SK-N-SH treated with all-trans-retinoic acid at 6 μM for 48 hours (cell line): ENCODE data around the gene TUFT1.
A peak's percentile ranks its signal among the peaks of the same experiment; 100 is the strongest.

Experiments
- ATAC-seq: fragments of 200-7000 bp; cut with Tn5 transposase; 3 replicates; pipeline ENCODE4 v1.9.1; 2020; ENCODE audit warnings: mild to moderate bottlenecking, moderate library complexity
- ARNTL ChIP-seq: fragments of 450-650 bp; formaldehyde crosslinking; IDR thresholded peaks from 2 replicates; pipeline ENCODE4 v1.5.0; 2020; ENCODE audit warnings: low read depth, mild to moderate bottlenecking, moderate library complexity, borderline replicate concordance
- BACH2 ChIP-seq: fragments of 250-450 bp; sonication (Bioruptor Pico); IDR thresholded peaks from 2 replicates; pipeline ENCODE4 v1.9.0; 2021; ENCODE audit warnings: mild to moderate bottlenecking, borderline replicate concordance
- CREB5 ChIP-seq: fragments of 250-450 bp; sonication (Bioruptor Pico); IDR thresholded peaks from 2 replicates; pipeline ENCODE4 v1.5.1; 2020; ENCODE audit warnings: low read depth, mild to moderate bottlenecking, moderate library complexity
- CSDC2 ChIP-seq: fragments of 250-450 bp; sonication (Bioruptor Pico); IDR thresholded peaks from 2 replicates; pipeline ENCODE4 v1.5.0; 2020; ENCODE audit warnings: mild to moderate bottlenecking, moderate library complexity
- ESRRG ChIP-seq: fragments of 250-450 bp; sonication (Bioruptor Pico); IDR thresholded peaks from 2 replicates; pipeline ENCODE4 v1.6.1; 2021; ENCODE audit warnings: mild to moderate bottlenecking
- GLIS3 ChIP-seq: fragments of 250-450 bp; sonication (Bioruptor Pico); IDR thresholded peaks from 2 replicates; pipeline ENCODE4 v1.5.0; 2020; ENCODE audit warnings: mild to moderate bottlenecking, moderate library complexity
- ISL1 ChIP-seq: fragments of 250-450 bp; sonication (Bioruptor Pico); IDR thresholded peaks from 2 replicates; pipeline ENCODE4 v2.1.2; 2022; ENCODE audit warnings: mild to moderate bottlenecking, moderate library complexity
- OSR1 ChIP-seq: fragments of 250-450 bp; sonication (Bioruptor Pico); IDR thresholded peaks from 2 replicates; pipeline ENCODE4 v1.8.0; 2022; ENCODE audit warnings: moderate library complexity, mild to moderate bottlenecking, inconsistent platforms
- POU6F1 ChIP-seq: fragments of 250-450 bp; sonication (Bioruptor Pico); IDR thresholded peaks from 2 replicates; pipeline ENCODE4 v1.8.0; 2021; ENCODE audit warnings: low read depth, mild to moderate bottlenecking, moderate library complexity, borderline replicate concordance
- RARB ChIP-seq: fragments of 250-450 bp; sonication (Bioruptor Pico); IDR thresholded peaks from 2 replicates; pipeline ENCODE4 v1.8.0; 2021; ENCODE audit warnings: mild to moderate bottlenecking, moderate library complexity
- SNAI2 ChIP-seq: fragments of 250-450 bp; sonication (Bioruptor Pico); IDR thresholded peaks from 2 replicates; pipeline ENCODE4 v1.5.0; 2020; ENCODE audit warnings: mild to moderate bottlenecking, moderate library complexity
- TCF4 ChIP-seq: fragments of 250-450 bp; sonication (Bioruptor Pico); IDR thresholded peaks from 2 replicates; pipeline ENCODE4 v1.8.0; 2021; ENCODE audit warnings: mild to moderate bottlenecking, moderate library complexity, borderline replicate concordance
- TOX ChIP-seq: fragments of 250-450 bp; sonication (Bioruptor Pico); IDR thresholded peaks from 2 replicates; pipeline ENCODE4 v1.8.0; 2021; ENCODE audit warnings: mild to moderate bottlenecking, moderate library complexity, borderline replicate concordance
- ZC3H10 ChIP-seq: fragments of 250-450 bp; sonication (Bioruptor Pico); IDR thresholded peaks from 2 replicates; pipeline ENCODE4 v1.5.1; 2021; ENCODE audit warnings: mild to moderate bottlenecking, moderate library complexity
- ZFP3 ChIP-seq: fragments of 250-450 bp; sonication (Bioruptor Pico); IDR thresholded peaks from 2 replicates; pipeline ENCODE4 v1.5.0; 2020; ENCODE audit warnings: mild to moderate bottlenecking, moderate library complexity
- ZFP30 ChIP-seq: fragments of 450-650 bp; formaldehyde crosslinking; IDR thresholded peaks from 2 replicates; pipeline ENCODE4 v1.5.0; 2022; ENCODE audit warnings: mild to moderate bottlenecking, moderate library complexity
- ZNF565 ChIP-seq: fragments of 450-650 bp; formaldehyde crosslinking; conservative IDR thresholded peaks from 2 replicates; pipeline ENCODE4 v1.5.0; 2020; ENCODE audit warnings: low read depth, mild to moderate bottlenecking, moderate library complexity
- ZNF70 ChIP-seq: fragments of 450-650 bp; formaldehyde crosslinking; IDR thresholded peaks from 2 replicates; pipeline ENCODE4 v1.5.0; 2020; ENCODE audit warnings: mild to moderate bottlenecking, moderate library complexity
- ZNF8 ChIP-seq: fragments of 450-650 bp; formaldehyde crosslinking; IDR thresholded peaks from 2 replicates; pipeline ENCODE4 v1.5.0; 2020; ENCODE audit warnings: mild to moderate bottlenecking, moderate library complexity
- TF ChIP-seq, protein P1 (sequence below): fragments of 250-450 bp; sonication (Bioruptor Pico); IDR thresholded peaks from 2 replicates; pipeline ENCODE4 v1.5.0; 2020; ENCODE audit warnings: mild to moderate bottlenecking, moderate library complexity
- TF ChIP-seq, protein P2 (sequence below): fragments of 250-450 bp; sonication (Bioruptor Pico); IDR thresholded peaks from 2 replicates; pipeline ENCODE4 v1.5.1; 2021; ENCODE audit warnings: mild to moderate bottlenecking, moderate library complexity
- TF ChIP-seq, protein P3 (sequence below): fragments of 250-450 bp; sonication (Bioruptor Pico); IDR thresholded peaks from 2 replicates; pipeline ENCODE4 v1.8.0; 2020; ENCODE audit warnings: mild to moderate bottlenecking, moderate library complexity, borderline replicate concordance

The TUFT1 gene

GRCh38 chr1:151611288-151611790, 71.2 kb downstream of the TUFT1 start:
- ATAC-seq: no peak
- no peak for TF ChIP-seq ESRRG

DNA sequence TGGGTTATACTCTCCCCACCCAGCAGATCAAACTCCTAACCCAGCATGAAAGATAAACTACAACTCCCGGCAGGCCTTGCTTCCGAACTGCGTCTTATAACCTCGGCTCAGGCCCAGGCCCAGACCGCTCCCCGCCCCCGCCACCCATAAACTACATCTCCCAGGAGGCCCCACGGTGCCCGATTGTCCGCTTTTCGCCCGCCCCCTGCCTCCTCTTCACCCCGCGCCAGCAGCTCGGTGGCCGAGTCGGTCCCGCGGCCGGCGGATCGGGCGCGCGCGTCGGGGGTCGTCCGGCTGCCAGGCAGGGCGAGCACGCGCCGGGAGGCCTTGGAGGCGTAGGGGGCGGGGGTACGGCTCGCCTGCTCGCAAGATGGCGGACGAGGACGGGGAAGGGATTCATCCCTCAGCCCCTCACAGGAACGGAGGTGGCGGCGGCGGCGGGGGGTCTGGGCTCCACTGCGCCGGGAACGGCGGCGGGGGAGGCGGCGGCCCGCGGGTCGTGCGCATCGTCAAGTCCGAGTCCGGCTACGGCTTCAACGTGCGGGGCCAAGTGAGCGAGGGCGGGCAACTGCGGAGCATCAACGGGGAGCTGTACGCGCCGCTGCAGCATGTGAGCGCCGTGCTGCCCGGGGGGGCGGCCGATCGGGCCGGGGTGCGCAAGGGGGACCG, 71.9 kb downstream of the TUFT1 start, which contains the start of gene SNX27:
Gene SNX27 (plus strand): TSS at position 219 of the 669 bp plus-strand sequence. CDS start 152 bp downstream, at position 371.
- TF ChIP-seq, protein P1, sequence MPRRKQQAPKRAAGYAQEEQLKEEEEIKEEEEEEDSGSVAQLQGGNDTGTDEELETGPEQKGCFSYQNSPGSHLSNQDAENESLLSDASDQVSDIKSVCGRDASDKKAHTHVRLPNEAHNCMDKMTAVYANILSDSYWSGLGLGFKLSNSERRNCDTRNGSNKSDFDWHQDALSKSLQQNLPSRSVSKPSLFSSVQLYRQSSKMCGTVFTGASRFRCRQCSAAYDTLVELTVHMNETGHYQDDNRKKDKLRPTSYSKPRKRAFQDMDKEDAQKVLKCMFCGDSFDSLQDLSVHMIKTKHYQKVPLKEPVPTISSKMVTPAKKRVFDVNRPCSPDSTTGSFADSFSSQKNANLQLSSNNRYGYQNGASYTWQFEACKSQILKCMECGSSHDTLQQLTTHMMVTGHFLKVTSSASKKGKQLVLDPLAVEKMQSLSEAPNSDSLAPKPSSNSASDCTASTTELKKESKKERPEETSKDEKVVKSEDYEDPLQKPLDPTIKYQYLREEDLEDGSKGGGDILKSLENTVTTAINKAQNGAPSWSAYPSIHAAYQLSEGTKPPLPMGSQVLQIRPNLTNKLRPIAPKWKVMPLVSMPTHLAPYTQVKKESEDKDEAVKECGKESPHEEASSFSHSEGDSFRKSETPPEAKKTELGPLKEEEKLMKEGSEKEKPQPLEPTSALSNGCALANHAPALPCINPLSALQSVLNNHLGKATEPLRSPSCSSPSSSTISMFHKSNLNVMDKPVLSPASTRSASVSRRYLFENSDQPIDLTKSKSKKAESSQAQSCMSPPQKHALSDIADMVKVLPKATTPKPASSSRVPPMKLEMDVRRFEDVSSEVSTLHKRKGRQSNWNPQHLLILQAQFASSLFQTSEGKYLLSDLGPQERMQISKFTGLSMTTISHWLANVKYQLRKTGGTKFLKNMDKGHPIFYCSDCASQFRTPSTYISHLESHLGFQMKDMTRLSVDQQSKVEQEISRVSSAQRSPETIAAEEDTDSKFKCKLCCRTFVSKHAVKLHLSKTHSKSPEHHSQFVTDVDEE (CRISPR knock-in tag): 0 out of 2 replicates have a peak, but pooled peaks have one; percentile 49
- TF ChIP-seq ESRRG: no peak
- no peak for TF ChIP-seq CSDC2 (CRISPR knock-in tag)
- no peak for TF ChIP-seq ZNF70
- TF ChIP-seq, all 23 proteins: peak for 1
- ATAC-seq: peak; percentile 88

DNA sequence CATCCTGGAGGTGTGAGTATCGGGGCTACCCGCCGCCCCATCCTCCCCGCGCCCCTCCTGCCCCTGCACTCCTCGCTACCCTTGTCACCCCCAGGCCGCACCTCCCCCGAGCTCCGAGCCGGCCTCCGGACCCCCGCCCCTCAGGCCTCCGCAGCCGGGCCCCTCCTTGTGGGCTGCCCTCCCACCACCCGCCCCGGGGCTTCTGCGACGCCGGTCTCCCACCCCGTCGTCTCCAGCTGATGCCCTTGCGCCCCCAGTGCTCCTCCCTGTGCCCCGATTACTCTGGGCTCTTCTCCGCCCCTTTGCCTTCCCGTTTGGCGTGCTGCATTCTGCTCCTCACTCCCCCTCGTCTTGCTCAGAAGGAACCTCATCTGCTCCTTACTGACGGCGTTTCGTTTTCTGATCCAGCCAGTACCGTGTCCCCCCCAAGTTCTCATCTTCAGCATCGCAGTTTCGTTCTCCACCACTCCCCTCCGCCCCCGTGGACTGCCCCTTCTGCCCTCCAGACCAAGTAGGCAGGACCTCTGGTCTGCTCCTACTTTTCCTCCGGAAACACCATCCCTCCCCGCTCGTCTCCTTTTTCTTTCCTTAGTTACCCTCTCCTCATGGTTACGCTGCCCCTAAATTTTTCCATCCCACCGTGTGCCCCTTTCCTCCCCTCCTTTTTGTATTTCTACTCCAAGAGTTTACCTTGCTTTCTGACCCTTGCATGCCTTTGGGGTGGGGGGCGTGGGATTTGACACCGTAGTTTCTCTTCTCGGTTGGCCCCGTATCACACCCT, 72.6 kb downstream of the TUFT1 start:
- ATAC-seq: peak; percentile 54
- no peak for TF ChIP-seq ZNF8
- no peak for TF ChIP-seq TOX (CRISPR knock-in tag)
- TF ChIP-seq CSDC2 (CRISPR knock-in tag): no peak
- no peak for TF ChIP-seq ZFP3 (CRISPR knock-in tag)
- TF ChIP-seq, protein P2, sequence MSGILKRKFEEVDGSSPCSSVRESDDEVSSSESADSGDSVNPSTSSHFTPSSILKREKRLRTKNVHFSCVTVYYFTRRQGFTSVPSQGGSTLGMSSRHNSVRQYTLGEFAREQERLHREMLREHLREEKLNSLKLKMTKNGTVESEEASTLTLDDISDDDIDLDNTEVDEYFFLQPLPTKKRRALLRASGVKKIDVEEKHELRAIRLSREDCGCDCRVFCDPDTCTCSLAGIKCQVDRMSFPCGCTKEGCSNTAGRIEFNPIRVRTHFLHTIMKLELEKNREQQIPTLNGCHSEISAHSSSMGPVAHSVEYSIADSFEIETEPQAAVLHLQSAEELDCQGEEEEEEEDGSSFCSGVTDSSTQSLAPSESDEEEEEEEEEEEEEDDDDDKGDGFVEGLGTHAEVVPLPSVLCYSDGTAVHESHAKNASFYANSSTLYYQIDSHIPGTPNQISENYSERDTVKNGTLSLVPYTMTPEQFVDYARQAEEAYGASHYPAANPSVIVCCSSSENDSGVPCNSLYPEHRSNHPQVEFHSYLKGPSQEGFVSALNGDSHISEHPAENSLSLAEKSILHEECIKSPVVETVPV (CRISPR knock-in tag): no peak
- no peak for TF ChIP-seq GLIS3 (CRISPR knock-in tag)
- no peak for TF ChIP-seq ZFP30
- TF ChIP-seq RARB (CRISPR knock-in tag): no peak
- no peak for TF ChIP-seq ZC3H10 (CRISPR knock-in tag)
- TF ChIP-seq POU6F1 (CRISPR knock-in tag): no peak
- TF ChIP-seq SNAI2 (CRISPR knock-in tag): no peak
- TF ChIP-seq ZNF565 (CRISPR knock-in tag): no peak
- no peak for TF ChIP-seq BACH2 (CRISPR knock-in tag)
- no peak for TF ChIP-seq ISL1 (CRISPR knock-in tag)
- TF ChIP-seq ARNTL (CRISPR knock-in tag): no peak
- no peak for TF ChIP-seq CREB5 (CRISPR knock-in tag)
- no peak for TF ChIP-seq ZNF70
- no peak for TF ChIP-seq ESRRG
- TF ChIP-seq OSR1 (CRISPR knock-in tag): no peak

GRCh38 chr1:151613282-151613780, 73.2 kb downstream of the TUFT1 start:
- ATAC-seq: 0 out of 3 replicates have a peak, but pooled peaks have one; percentile 0
- TF ChIP-seq GLIS3 (CRISPR knock-in tag) (no peak), ZNF8 (no peak), ZC3H10 (CRISPR knock-in tag) (no peak), ESRRG (no peak), POU6F1 (CRISPR knock-in tag) (no peak), CREB5 (CRISPR knock-in tag) (no peak), TOX (CRISPR knock-in tag) (no peak), ISL1 (CRISPR knock-in tag) (no peak), SNAI2 (CRISPR knock-in tag) (no peak), TCF4 (CRISPR knock-in tag) (no peak)
- TF ChIP-seq, protein P3, sequence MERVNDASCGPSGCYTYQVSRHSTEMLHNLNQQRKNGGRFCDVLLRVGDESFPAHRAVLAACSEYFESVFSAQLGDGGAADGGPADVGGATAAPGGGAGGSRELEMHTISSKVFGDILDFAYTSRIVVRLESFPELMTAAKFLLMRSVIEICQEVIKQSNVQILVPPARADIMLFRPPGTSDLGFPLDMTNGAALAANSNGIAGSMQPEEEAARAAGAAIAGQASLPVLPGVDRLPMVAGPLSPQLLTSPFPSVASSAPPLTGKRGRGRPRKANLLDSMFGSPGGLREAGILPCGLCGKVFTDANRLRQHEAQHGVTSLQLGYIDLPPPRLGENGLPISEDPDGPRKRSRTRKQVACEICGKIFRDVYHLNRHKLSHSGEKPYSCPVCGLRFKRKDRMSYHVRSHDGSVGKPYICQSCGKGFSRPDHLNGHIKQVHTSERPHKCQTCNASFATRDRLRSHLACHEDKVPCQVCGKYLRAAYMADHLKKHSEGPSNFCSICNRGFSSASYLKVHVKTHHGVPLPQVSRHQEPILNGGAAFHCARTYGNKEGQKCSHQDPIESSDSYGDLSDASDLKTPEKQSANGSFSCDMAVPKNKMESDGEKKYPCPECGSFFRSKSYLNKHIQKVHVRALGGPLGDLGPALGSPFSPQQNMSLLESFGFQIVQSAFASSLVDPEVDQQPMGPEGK (CRISPR knock-in tag): no peak
